GM12878 (cell line): Measurements from ENCODE around the gene CLIP2.
A peak's percentile ranks its signal among the peaks of the same experiment; 100 is the strongest.

Source experiments
- BACH1 ChIP-seq: fragments of 450-650 bp; IDR thresholded peaks from 2 replicates; pipeline ENCODE4 v1.6.1; 2017; ENCODE audit warnings: mild to moderate bottlenecking, borderline replicate concordance
- EED ChIP-seq: sonication (generic); IDR thresholded peaks from 2 replicates; pipeline ENCODE4 v1.6.1; 2016; ENCODE audit warnings: antibody characterized with exemption, low read depth
- HDGF ChIP-seq: fragments of 450-650 bp; IDR thresholded peaks from 2 replicates; pipeline ENCODE4 v1.6.1; 2016; ENCODE audit warnings: antibody characterized with exemption
- POLR2A ChIP-seq: IDR thresholded peaks from 2 replicates; pipeline ENCODE4 v1.6.1; 2011; ENCODE audit warnings: low read depth, mild to moderate bottlenecking, low read length
- SMAD1 ChIP-seq: fragments of 450-650 bp; IDR thresholded peaks from 2 replicates; pipeline ENCODE4 v1.6.1; 2018; ENCODE audit warnings: mild to moderate bottlenecking, low read depth; ENCODE audit not compliant: partially characterized antibody
- TF ChIP-seq, protein P1 (sequence below), 3 experiments: IDR thresholded peaks in 2 of 3; conservative IDR thresholded peaks in 1 of 3; 2 replicates each; pipeline ENCODE4 v1.5.1; 2011; ENCODE audit warnings: low read depth in 3 of 3, low read length in 3 of 3, mild to moderate bottlenecking in 3 of 3, control low read depth in 2 of 3, moderate library complexity in 2 of 3, inconsistent platforms in 1 of 3, mixed read lengths in 1 of 3; ENCODE audit not compliant: control insufficient read depth in 2 of 3, insufficient read depth in 1 of 3; ENCODE audit errors: extremely low read depth in 1 of 3
- TF ChIP-seq, protein P2 (sequence below): fragments of 450-650 bp; IDR thresholded peaks from 2 replicates; pipeline ENCODE4 v1.6.1; 2017; ENCODE audit warnings: antibody characterized with exemption, mild to moderate bottlenecking, moderate library complexity
- TF ChIP-seq, protein P3 (sequence below): fragments of 450-650 bp; IDR thresholded peaks from 2 replicates; pipeline ENCODE4 v1.6.1; 2014; ENCODE audit warnings: mild to moderate bottlenecking

DNA sequence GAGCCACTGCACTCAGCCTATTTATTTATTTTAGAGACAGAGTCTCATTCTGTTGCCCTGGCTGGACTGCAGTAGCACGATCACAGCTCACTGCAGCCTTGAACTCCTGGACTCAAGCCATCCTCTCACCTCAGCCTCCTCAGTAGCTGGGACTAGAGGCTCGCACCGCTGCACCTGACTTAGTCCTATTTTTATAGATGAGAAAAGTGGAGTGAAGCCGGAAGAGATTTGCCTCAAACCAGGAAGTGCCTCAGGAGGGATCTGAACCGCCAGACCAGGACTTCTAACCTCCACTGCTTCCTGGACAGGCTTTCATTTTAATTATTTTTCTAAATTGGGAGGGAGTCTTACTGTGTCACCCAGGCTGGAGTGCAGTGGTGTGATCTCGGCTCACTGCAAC lies 17.5 kb upstream of the CLIP2 start:
- TF ChIP-seq, protein P1, sequence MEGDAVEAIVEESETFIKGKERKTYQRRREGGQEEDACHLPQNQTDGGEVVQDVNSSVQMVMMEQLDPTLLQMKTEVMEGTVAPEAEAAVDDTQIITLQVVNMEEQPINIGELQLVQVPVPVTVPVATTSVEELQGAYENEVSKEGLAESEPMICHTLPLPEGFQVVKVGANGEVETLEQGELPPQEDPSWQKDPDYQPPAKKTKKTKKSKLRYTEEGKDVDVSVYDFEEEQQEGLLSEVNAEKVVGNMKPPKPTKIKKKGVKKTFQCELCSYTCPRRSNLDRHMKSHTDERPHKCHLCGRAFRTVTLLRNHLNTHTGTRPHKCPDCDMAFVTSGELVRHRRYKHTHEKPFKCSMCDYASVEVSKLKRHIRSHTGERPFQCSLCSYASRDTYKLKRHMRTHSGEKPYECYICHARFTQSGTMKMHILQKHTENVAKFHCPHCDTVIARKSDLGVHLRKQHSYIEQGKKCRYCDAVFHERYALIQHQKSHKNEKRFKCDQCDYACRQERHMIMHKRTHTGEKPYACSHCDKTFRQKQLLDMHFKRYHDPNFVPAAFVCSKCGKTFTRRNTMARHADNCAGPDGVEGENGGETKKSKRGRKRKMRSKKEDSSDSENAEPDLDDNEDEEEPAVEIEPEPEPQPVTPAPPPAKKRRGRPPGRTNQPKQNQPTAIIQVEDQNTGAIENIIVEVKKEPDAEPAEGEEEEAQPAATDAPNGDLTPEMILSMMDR (IDR thresholded peaks at IDR 0.05 in 2 of 3, conservative IDR thresholded peaks at IDR 0.05 in 1 of 3; ENCODE audit: control insufficient read depth in 2 of 3, extremely low read depth in 1 of 3, insufficient read depth in 1 of 3, low read depth in 3 of 3, low read length in 3 of 3), result no peak
- TF ChIP-seq POLR2A, result no peak
- TF ChIP-seq BACH1, result no peak
- TF ChIP-seq SMAD1, result no peak
- TF ChIP-seq EED, result 0 out of 2 replicates have a peak, but pooled peaks have one; percentile 30
- TF ChIP-seq, protein P2, sequence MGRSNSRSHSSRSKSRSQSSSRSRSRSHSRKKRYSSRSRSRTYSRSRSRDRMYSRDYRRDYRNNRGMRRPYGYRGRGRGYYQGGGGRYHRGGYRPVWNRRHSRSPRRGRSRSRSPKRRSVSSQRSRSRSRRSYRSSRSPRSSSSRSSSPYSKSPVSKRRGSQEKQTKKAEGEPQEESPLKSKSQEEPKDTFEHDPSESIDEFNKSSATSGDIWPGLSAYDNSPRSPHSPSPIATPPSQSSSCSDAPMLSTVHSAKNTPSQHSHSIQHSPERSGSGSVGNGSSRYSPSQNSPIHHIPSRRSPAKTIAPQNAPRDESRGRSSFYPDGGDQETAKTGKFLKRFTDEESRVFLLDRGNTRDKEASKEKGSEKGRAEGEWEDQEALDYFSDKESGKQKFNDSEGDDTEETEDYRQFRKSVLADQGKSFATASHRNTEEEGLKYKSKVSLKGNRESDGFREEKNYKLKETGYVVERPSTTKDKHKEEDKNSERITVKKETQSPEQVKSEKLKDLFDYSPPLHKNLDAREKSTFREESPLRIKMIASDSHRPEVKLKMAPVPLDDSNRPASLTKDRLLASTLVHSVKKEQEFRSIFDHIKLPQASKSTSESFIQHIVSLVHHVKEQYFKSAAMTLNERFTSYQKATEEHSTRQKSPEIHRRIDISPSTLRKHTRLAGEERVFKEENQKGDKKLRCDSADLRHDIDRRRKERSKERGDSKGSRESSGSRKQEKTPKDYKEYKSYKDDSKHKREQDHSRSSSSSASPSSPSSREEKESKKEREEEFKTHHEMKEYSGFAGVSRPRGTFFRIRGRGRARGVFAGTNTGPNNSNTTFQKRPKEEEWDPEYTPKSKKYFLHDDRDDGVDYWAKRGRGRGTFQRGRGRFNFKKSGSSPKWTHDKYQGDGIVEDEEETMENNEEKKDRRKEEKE, result no peak
- no peak for TF ChIP-seq HDGF
- TF ChIP-seq, protein P3, sequence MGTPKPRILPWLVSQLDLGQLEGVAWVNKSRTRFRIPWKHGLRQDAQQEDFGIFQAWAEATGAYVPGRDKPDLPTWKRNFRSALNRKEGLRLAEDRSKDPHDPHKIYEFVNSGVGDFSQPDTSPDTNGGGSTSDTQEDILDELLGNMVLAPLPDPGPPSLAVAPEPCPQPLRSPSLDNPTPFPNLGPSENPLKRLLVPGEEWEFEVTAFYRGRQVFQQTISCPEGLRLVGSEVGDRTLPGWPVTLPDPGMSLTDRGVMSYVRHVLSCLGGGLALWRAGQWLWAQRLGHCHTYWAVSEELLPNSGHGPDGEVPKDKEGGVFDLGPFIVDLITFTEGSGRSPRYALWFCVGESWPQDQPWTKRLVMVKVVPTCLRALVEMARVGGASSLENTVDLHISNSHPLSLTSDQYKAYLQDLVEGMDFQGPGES, result no peak
